Measurements from ENCODE around the gene SMC6.

DNA sequence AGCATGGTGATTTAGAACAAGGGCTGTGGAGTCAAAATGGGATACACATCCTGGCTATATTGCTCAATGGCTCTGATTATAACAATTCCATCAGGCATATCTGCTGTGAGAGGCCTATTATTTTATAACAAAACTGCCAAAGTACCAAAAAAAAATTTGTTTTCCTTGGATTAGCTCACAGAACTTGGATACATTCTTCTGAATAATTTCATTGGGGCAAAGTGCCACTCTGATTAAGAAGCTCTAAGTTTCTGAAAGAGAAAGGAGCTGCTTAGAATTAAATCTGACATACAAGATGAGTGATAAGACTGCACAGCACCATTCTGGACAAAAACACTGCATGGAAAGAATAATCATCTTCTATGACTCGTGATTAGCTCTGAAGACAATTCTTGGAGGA is 85.7 kb downstream of the SMC6 start:
- TF ChIP-seq, protein P1, sequence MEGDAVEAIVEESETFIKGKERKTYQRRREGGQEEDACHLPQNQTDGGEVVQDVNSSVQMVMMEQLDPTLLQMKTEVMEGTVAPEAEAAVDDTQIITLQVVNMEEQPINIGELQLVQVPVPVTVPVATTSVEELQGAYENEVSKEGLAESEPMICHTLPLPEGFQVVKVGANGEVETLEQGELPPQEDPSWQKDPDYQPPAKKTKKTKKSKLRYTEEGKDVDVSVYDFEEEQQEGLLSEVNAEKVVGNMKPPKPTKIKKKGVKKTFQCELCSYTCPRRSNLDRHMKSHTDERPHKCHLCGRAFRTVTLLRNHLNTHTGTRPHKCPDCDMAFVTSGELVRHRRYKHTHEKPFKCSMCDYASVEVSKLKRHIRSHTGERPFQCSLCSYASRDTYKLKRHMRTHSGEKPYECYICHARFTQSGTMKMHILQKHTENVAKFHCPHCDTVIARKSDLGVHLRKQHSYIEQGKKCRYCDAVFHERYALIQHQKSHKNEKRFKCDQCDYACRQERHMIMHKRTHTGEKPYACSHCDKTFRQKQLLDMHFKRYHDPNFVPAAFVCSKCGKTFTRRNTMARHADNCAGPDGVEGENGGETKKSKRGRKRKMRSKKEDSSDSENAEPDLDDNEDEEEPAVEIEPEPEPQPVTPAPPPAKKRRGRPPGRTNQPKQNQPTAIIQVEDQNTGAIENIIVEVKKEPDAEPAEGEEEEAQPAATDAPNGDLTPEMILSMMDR (IDR thresholded peaks at IDR 0.05) = no peak
- TF ChIP-seq POLR2A (IDR thresholded peaks at IDR 0.05) = no peak

All from thyroid gland (tissue), 4 donors.